ENCODE results near the gene DPYSL3.

Gene DPYSL3

DNA sequence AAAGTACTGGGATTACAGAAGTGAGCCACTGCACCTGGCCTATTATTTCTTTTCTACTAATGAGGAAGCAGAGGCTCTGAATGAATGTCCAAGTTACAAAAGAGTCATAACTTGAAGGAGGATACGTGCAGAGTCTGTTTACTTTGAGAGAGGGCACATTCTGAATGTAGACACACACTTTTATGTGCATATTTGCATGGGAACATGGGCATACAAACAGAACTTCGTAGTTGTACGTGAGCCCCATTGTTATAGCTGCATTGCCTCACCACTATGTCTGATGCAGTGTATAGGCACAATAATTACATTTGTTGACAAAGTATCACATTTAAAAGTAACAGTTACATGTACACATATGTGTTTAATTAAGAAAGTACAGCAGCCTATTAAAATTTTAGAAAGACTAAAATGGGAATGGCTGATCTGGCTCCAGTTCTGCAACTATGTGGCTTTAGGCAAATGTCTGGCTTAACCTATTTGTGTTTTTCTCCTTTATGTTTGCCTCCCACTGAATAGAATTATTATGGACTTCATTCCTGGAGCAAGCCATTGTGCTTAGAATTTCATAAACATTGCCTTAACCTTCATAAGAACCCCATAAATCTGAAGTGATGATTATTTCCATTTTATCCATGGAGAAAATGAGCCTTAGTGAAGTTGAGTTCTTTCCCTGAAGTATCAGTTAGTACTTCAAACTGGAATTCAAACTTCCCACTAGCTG lies 3.0 kb upstream of the DPYSL3 start:
- DNase-seq, result no peak

DNA sequence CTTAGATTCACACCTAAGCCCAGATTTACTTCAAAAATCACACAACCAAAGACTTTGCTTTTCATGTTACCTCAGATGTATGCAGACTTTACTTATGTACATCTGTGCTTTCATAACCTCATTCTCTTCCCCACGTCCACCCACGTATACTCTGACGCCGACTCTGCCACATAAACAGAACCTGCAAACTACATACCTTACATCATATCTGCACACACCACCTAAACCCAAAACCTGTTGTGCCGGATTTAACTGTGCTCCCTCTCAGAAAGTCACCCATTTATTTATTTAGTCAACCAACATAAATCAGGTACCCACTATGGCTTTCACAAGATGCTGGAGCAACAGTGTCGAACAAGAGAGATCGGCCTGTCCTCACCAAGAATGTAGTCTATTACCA lies 1.0 kb upstream of the DPYSL3 start:
- no peak for DNase-seq

DNA sequence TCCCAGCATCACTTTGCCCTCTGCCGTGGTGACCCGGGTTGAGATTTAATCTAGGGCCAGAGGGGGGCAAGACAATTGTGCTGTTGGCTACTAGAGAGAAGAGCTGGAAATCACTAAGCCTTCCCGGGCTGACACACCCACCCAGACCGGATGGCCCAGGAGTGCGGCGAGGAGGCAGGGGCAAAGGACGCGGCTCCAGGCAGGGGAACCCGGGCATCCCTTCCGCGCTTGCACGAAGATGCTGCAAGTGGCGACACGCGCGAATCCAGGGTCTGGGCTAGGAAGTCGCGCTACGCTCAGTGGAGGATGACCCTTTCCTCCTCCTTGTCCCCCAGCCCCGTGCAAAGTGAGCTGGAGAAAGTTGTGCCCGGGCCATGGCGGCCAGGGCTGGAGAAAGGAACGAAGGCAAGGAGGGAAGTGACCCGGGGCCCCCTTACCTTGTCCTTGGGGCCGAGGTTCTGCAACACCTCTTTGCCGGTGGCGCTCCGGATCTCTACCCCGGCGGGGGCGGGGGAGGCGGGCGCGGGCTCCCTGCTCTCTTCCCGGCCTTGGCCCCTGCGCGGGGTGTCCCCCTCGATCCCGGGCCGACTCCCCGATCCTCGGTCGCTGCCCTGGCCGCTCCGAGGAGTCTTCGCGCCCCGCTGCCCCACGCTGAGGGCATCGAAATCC lies 693 bp downstream of the DPYSL3 start:
- peak; percentile 59 for DNase-seq

DNA sequence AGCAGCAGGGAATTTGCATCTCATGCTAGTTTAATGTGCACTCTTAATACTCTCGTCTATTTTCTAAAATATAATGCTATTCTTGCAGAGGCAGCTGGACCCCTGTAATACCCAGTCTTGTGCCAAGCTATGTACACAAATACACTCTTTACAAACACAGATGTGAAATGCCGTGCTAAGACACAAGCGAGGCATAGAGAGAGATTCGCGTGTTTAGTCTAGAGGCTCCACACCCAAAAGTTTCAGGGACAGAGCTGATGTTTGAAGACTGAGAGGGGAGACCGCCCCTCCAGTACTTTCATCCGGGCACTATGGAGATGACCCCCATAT lies 1.2 kb downstream of the DPYSL3 start:
- no peak for DNase-seq

DNA sequence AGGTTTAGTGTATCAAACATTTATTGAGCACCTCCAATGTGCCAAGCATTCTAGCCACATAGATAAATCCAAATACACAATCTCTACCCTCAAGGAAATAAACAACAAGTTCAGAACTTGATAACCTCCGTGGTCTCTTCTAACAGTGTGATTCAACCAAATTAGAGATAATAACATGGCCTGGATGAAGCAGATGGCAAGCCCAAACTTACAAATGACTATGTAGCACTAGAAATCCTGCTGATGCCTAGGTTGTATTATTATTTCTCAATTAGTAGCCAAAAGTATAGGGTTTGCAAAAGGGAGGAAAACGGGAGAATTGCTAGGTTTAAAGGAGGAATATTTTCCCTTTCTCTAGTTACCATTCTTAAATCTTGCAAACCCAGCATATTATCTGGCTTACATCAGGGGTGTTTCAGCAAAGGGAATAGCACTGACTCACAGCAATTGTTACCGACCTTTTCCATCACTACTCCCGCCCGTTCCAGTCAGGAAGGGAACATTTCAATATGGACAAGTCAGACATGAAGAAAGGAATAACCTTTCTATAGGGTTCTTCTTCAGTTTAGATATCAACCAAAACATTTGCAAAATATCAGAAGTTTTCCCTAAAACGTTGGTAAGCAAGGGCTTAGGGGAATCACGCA lies 2.3 kb downstream of the DPYSL3 start:
- peak; percentile 71 for DNase-seq

DNA sequence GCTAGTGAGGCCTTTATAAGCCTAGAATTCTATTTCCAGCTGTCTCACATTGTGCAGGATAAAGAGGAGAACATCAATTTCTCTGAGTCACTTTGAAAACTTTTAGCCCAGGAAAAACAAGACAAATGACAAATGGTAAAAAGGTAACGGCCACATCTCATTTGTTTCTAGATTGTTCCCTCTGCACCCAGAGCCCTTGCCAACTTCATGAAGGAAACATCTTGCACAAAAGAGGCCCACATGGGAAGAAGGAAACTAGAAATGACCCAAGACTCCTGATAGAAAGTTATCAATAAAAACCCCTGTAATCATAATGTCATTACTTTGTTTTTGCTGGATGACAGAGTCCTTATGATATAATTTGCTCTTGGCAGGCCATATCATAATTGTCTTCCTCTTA lies 5.3 kb downstream of the DPYSL3 start:
- no peak for DNase-seq

DNA sequence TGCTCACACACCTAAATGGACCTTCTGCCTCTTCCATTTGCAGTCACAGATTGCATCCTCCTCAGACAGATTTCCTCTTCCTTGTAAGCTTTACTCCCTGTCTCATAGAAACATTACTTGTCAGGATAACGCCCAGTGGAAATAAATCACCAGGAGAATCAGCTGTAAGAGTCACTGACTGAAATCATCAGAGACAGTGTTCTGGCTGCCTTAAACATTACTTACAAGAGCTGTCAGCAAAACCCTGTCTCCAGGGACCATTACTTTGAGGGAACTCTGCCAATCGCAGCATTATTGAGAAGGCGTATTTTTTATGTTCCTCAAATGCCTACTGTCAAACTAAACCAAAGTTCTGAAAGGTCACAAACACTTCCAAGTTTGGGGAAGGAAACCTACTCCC lies 5.9 kb downstream of the DPYSL3 start:
- peak; percentile 71 for DNase-seq

DNA sequence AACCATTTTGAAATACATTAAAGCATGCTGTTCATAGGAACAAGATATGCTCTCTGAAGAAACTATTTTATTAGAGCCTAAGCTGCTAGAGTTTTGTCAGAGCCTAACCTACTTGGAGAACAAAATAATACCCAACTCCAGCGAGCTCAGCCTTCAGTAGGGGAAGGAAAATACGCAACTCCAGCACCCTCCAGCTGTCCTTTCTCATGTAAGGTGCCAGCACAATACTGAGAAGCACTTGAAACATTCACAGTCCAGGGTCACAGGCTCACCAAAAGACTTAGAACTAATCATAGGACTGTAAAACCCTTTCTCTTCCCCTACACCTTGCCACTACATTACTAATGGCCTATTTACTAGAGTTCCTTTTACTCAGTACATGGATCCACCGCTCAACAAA lies 18.9 kb downstream of the DPYSL3 start:
- DNase-seq, result no peak

DNA sequence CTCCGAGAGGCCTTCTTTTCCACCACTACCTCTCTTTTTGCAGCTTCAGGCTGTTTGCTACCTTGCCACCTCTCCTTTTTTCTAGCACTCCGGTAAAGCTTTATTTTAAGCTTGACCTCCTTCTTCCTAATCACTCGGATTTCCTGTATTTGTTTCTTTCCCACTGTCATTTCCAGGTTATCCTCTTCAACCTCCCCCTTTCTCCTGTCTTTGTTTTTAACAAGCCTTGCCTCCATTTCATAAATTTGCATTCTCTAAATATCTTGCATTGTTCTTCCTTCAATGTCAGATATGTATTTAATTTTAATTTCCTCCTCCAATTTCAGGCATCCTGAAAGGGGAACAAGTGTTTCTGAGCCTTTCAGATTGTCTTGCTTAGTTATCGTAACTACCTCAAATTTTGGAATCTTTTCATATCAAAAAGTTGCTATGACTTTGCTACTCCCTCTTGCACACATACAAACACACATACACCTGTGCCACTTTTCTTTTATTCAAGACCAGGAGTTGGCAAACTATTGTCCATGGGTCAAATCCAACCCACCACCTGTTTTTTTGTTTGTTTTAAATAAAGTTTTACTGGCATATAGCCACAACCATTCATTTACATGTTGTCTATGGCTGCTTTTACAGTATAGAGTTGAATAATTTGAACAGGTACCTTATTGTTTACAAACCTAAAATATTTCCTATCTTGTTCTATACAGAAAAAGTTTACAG lies 22.7 kb downstream of the DPYSL3 start:
- DNase-seq, result no peak

DNA sequence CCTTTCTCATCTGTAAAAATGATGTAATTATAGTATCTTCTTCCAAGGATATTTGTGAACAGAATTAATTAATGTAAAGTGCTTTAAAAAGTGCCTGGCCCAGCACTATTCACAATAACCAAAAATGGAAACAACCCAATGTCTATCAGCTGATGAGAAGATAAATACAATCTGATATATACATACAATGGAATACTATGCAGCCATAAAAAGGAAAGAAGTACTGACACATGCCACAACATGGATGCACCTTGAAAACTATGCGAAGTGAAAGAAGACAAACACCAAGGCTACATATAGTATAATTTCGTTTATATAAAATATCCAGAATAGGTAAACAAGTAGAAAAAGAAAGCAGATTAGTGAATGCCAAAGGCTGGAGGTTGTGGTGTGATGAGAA lies 24.1 kb downstream of the DPYSL3 start:
- no peak for DNase-seq

DNA sequence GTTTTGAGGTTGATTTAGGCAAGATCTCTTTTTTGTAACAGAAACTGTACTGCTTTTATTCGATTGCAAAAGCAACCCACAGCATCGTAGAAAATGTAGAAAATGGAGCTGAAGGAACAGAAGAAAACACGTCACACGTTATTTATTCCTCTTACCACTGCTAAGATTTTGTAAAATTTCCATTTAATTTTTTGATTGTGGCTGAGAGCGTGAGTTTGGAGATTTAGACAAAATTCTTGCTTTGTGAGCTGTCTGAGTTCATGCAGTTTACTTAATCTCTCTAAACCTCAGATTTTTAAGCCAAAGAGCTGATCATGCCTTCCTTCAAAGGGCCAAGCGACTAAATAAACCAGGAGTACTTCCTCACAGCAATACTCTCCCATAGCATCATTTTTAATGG lies 24.8 kb downstream of the DPYSL3 start:
- no peak for DNase-seq

DNA sequence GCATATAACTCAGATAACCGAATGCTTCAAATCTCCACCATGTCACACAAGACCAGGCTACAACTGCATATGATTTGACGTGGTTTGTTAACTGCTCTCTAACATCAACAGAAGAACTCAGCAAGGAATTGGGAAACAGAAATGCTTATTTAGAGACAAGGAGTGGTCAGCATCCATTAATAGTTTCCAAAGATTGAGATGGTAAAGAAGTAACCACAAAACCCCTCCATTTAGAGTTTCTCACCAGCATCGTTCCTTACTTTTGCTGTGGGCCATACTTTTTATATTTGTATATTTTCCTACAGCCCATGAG lies 25.2 kb downstream of the DPYSL3 start:
- no peak for DNase-seq

DNA sequence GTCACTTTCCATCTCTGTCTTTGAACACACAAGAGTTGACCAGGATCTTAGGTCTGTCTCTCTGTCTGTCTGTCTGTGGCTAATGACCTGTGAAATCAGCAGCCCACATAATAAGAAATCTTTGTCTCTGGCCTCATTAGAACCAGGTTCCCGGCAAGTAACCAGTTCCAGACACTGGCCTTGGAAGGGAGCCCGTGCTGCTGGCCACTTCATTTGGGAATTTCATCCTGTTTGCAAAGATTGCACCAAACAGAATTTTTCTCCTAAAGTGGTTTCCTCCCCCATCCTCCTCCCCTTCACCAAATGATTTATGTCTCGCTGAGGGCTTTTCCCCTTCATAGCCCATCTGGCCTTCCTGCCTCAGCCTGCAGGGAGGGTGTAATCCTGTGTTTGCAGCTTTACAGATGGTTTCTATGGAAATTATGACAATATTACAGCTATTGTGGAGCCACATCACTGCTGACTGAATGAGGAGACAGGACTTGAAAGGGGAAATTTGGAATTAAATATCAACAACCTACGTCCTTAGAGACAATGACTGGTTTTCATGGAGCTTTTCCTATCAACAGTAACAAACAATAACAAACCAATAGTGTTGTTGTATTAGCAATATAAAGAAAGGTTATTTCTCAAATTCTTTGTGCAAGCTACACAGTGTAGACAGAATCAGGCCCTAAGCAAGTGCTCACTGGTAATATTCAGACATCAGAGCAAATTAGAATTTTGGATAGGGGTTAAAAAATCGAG lies 25.7 kb downstream of the DPYSL3 start:
- peak; percentile 90 for DNase-seq

DNA sequence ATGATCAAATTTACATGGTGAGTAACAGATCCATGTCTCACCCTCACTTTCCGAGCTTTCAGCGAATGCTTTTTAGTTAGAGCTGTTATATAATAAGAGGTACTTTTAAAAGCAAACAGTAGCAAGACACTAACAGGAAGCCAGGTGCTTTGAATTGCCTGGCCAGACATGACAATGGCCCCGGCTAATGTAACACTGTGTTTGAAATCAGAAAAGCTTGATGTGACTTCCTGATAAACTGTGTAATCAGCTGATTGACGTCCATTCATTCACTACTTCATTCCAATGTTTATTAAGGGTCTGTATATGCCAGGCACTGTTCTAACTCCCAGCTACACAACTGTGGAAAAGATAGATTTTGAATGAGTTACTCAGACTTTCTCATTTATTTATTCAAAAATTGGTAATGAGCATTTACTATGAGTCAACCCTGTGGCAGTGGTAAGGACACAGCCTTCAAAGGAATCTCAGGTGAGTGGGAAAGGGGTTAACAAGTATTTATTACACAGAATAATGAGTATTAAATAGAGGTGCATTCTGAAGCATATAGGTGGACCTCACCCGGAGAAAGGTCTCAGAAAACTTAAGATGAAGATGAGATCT lies 26.6 kb downstream of the DPYSL3 start:
- no peak for DNase-seq

DNA sequence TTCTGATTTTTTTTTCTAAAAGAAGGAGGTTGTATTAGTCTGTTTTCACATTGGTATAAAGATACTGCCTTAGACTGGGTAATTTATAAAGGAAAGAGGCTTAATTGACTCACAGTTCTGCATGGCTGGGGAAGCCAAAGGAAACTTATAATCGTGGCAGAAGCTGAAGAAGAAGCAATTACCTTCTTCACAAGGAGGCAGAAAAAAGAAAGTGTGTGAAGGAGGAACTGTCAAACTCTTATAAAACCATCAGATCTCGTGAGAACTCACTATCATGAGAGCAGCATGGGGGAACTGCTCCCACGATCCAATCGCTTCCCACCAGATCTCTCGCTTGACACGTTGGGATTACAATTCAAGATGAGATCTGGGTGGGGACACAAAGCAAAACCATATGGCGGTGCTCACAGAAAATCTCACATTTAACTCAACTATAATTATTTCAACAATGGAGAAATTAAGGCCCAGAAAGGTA lies 27.1 kb downstream of the DPYSL3 start:
- DNase-seq, result no peak

DNA sequence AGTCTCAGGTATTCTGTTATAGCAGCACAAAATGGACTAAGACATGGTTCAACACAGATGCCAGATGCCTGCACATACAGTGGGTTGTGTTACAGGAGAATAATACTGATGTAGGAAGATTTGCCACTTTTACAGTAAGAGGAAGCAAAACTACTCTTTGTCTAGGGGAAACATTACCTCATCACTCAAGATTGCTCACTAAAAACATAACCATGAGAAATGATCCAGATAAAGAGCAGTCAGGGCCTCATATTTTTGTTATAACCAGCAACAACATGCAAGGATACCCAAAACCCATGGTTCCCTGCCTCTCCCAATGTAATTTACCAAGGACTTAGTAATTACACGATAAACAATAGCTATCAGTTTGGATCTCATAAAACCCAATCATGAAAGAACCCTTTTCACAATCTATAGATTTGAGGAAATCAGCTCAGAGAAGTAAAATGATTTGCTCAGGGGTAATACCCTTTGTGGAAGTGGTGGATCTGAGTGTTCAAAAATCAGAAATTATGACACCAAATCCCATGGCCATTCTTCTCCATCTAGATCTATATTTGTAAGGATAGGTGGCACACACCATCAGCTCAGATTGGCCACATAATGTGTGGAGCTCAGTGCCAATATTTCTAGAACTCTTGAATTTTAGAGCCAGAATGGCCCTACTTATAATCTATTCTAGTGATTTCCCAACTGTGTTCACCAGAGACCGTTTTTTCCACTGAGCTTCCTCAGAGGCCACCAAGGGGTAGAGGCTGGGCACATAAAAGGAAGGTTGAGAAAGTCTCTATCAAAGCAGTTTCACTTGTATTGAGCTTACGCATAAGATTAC lies 27.8 kb downstream of the DPYSL3 start:
- no peak for DNase-seq

DNA sequence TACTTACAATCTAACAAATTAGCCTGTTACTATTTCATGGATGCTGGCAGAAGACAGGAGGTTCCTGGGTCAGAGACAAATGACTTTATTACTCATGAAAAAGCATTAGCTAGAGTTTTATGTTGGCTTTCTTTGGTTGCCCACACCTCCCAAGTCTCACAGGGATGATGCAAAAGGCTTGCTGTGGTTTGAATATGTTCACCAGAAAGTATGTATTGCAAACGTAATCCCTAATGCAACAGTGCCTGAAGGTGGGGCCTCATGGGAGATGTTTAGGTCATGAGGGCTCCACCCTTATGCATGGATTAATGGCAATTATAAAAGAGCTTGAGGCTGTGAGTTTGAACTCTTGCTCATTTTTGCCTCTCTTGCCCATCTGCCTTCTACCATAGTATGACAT lies 28.5 kb downstream of the DPYSL3 start:
- no peak for DNase-seq

DNA sequence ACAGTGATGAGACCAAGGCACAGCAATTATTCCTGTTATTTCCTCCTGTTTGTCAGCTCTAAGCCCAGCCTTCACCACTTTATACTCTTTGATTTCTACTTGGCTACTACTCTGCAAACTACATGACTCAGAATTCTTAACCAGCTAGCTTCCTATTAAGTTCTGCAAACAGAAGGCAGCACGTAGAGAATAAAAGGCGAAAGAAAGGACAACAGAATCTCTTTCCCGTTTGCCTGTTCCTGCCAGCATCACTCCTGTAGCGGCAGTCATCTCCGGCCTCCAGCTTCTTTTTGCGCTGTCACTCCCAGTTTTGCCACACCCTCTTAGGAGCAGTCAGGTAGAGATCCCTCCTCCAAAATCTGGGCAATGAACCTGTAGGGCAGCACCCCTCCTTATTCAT lies 29.9 kb downstream of the DPYSL3 start:
- no peak for DNase-seq

DNA sequence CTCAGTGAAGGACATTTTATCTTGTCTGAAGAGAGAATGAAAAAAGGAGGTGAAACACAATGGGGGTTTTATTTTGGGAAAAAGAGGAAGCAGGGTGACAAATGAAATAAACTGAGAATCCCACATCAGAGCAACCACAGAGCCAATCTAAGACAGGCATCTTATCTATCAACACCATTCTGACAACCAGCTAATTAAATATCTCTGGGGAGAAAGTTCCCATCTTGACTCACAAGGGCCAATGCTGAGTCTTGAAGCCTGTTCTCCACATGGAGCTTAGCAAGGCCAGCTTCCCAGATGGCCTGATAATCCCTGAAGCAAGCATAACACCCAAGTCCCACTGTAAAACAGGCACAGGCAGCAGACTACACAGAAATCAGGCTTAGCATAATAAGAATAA lies 30.4 kb downstream of the DPYSL3 start:
- DNase-seq, result no peak

DNA sequence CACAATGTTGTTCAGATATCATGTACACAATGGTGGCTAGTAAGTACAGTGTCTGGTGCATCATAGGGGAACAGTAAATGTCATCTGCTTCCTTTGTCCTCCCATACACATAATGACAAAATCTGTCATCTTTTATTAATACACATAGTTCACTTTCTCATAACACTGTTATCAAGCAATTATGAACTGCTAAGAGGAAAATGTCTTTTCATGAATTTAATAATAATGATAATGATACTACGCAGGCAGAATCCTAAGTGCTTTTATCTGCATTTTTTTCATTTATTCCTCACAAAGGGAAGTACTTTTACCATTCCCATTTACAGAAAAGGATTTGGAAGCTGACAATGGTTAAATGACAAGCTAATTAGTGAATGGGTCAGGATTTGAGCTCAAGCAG lies 35.7 kb downstream of the DPYSL3 start:
- DNase-seq, result no peak

DNA sequence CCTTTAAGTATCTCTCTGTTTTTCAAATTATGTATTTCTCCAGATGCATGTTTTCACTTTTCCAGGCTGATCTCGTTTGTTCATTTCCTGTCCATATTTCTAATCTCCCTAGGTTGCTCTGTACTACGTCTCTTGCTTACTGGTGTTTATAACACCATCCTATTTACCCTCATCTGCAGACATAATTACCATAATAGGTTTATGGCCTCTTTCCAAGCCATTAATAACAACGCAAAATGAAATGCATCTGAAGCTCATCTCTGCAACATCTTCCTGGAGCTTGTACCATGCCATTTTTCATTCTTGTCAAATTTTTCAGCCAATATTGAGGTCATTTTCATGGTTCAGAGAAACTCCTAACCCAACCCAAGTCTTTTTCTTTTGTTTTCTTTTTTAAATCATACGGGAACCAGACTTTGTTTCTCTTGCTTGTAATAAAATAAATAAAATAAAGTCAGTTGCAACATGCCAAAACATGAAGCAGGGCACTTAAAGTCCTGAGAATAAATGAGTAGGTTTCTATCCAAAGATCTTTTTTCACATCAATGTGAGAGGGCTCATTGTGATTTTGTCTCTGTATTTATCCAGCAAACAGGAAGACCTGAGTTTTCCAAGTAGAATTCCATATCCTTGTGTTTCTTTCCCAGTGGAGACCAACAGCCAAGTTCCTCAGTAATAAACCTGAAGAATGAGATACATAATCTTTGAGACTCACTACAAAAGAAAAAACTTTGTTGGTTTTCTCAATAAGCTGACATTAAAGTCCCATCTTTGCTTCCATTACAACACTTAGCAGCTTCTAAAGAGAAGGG lies 37.0 kb downstream of the DPYSL3 start:
- no peak for DNase-seq

Data from femur (tissue), 1 donor.